Fibroblast of lung (primary cell): ENCODE data around the gene AFAP1.

ENCODE experiments used
- CTCF ChIP-seq, 2 donors: IDR thresholded peaks in 1 of 2; conservative IDR thresholded peaks in 1 of 2; 1 replicate in 1 of 2; 2 replicates in 1 of 2; pipeline ENCODE4 v1.5.1; 2011 to 2012; ENCODE audit warnings: low read length in 2 of 2, control low read depth in 1 of 2, inconsistent platforms in 1 of 2, low read depth in 1 of 2, mild to moderate bottlenecking in 1 of 2
- EZH2 ChIP-seq: IDR thresholded peaks from 2 replicates; pipeline ENCODE4 v1.5.1; 2012; ENCODE audit warnings: low read length, control low read depth, mild to moderate bottlenecking; ENCODE audit errors: missing control alignments

GRCh38 chr4:7937006-7937405, 2.7 kb downstream of the AFAP1 start:
- TF ChIP-seq CTCF (conservative IDR thresholded peaks at IDR 0.05 in 1 of 2, IDR thresholded peaks at IDR 0.05 in 1 of 2; ENCODE audit: low read depth in 1 of 2, low read length in 2 of 2) (no peak), EZH2 (no peak)
